Kidney epithelial cell (primary cell): ENCODE results near the gene CSNK2B. TPM values are rescaled to one million over a fixed set of nuclear protein-coding genes. Genes with fewer than 3 reads are reported as not detected.

Experiments
- DNase-seq: peaks from one replicate; pipeline ENCODE4 v3.0.0-alpha.2; 2010; ENCODE audit warnings: low read depth
- H3K27me3 ChIP-seq: 2 replicates; pipeline ENCODE4 v1.6.0; 2011; ENCODE audit warnings: low read length; ENCODE audit not compliant: control insufficient read depth, insufficient read depth
- H3K36me3 ChIP-seq: 2 replicates; pipeline ENCODE4 v1.5.1; 2011; ENCODE audit warnings: low read length; ENCODE audit not compliant: control insufficient read depth, insufficient read depth
- H3K4me3 ChIP-seq: 2 replicates; pipeline ENCODE4 v1.5.1; 2011; ENCODE audit warnings: low read depth, mild to moderate bottlenecking, control low read depth, low read length
- CTCF ChIP-seq: IDR thresholded peaks from 2 replicates; pipeline ENCODE4 v1.5.1; 2011; ENCODE audit warnings: mild to moderate bottlenecking, moderate library complexity, low read length, control low read depth, inconsistent platforms; ENCODE audit not compliant: insufficient read depth, poor library complexity, severe bottlenecking
- total RNA-seq: library from RNA; depleted of rRNA; stranded (reverse); fragments of >200 nt; gene quantifications from 2 replicates; pipeline ENCODE4 v1.2.3, GENCODE V29; 2015

CSNK2B gene
- total RNA-seq, 1 donor from 2014 or later = 366 TPM

DNA sequence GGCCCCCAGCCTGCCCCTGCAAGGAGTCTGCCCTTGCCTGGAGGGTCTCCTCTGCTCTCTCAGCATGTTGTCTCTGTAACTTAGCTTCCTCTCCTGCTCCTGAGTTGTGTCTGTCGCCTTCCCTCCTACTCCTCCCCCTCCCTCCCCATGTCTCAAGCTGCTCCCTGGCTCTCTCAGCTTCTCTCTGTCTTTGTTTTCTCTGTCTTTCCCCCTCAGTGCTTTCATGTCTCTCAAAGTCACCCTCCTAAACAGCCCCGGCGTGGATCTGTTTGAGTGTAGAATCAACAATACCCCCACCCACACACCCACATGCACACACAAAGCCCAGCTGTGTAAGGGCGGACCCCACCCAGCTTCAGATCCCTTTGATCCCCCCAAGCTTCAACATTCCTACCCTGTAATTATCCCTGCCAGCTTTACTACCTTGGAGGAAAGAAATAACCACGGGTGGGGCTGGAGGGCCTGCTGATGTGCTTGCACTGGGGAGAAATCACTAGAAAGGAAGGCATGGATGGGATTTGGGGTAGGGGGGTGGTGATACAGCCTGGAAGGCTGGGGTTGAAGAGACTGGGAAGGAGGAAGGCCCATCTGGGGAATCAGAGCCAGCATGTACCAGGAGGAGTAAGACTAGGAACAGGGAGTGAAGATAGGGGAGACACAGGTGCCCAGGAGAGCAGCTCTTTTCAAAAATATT is 48.3 kb downstream of the CSNK2B start:
- TF ChIP-seq CTCF = no peak
- no peak overlapping the region for H3K4me3 ChIP-seq
- no peak for DNase-seq
- no peaks in the 10 kb centered on the region for H3K36me3 ChIP-seq
- peaks cover 7% of the 10 kb centered on the region for H3K27me3 ChIP-seq

- no peak for TF ChIP-seq CTCF
- H3K36me3 ChIP-seq = no peaks in the 10 kb centered on the region
- DNase-seq = no peak
- H3K27me3 ChIP-seq = peaks cover 7% of the 10 kb centered on the region
- no peak within 1 kb of the TSS for H3K4me3 ChIP-seq
Measured at GRCh38 chr6:31715022-31715958, 49.4 kb downstream of the CSNK2B start, which contains the start of gene LY6G6D. Gene LY6G6D (plus strand): TSS chr6:31715348. CDS start chr6:31715356, 8 bp downstream.

DNA sequence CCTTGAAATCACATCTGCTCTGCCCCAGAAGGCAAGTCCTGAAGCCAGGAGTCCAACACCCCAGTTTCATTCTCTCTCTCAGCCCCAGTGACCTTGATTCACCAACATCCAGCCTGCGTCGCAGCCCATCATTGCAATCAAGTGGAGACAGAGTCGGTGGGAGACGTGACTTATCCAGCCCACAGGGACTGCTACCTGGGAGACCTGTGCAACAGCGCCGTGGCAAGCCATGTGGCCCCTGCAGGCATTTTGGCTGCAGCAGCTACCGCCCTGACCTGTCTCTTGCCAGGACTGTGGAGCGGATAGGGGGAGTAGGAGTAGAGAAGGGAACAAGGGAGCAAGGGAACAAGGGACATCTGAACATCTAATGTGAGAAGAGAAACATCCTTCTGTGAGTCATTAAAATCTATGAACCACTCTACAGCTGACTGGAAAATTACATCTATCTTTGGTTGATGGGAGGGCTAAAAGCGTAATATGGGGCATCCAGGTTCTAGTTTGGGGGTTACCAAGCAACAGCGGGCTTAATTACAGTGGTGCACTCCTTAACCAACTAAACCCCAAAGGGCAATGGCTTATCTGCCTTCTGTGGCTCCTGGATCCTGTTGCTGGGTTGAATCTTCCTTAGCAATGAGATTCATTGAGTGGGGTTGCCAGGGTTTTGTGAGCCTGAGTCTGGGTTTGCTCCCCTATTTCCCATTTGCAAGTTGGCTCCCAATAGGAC is 51.8 kb downstream of the CSNK2B start:
- DNase-seq = no peak
- peaks cover 5% of the 10 kb centered on the region for H3K27me3 ChIP-seq
- no peak overlapping the region for H3K4me3 ChIP-seq
- no peaks in the 10 kb centered on the region for H3K36me3 ChIP-seq
- TF ChIP-seq CTCF = peak; percentile 16

DNA sequence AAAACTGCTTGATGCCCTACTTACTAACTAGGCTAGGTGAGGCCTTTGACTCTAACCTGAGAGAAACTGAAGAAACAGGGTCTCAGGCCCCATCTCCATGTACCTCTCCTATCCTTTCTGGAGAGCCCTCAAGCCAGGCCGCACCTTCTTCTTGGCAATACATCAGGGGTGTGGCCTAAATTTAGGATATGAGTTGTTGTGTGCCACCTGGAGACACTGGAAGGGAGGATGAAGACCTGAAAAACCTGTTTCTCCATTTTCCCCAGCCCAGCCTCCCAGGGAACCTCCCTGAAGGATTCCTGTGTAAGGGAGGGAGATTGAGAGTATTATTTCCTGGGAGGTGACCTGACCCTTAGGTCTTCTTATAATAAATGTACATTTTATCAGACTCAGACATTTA is 52.4 kb downstream of the CSNK2B start:
- Histone ChIP-seq H3K36me3 (no peaks in the 10 kb centered on the region), H3K4me3 (no peak overlapping the region), H3K27me3 (peaks cover 5% of the 10 kb centered on the region)
- no peak for TF ChIP-seq CTCF
- DNase-seq = no peak

- no peak for TF ChIP-seq CTCF
- Histone ChIP-seq H3K36me3 (no peaks in the 10 kb centered on the region), H3K4me3 (no peak overlapping the region), H3K27me3 (peaks cover 1% of the 10 kb centered on the region)
- no peak for DNase-seq
Measured at GRCh38 chr6:31719001-31719400, 53.1 kb downstream of the CSNK2B start.

Other genes starting within 250 kb of the CSNK2B start
- gene MICB, start 167.9 kb upstream of the CSNK2B start, total RNA-seq = 6.9 and 8.1 TPM in 2 replicates
- not detected in 2 replicates for gene MCCD1, start 137.1 kb upstream of the CSNK2B start, total RNA-seq
- gene DDX39B, start 124.1 kb upstream of the CSNK2B start, total RNA-seq = 290 and 412 TPM in 2 replicates
- 0.67 and 2.7 TPM in 2 replicates for gene ATP6V1G2, start 119.5 kb upstream of the CSNK2B start, total RNA-seq
- gene NFKBIL1, start 118.5 kb upstream of the CSNK2B start, total RNA-seq = 41.9 and 44.0 TPM in 2 replicates
- gene LTA, start 93.8 kb upstream of the CSNK2B start, total RNA-seq = 0.92 TPM in 1 of 2 replicates, not detected in the other
- 16.7 and 18.6 TPM in 2 replicates for gene TNF, start 90.5 kb upstream of the CSNK2B start, total RNA-seq
- gene LTB, start 83.7 kb upstream of the CSNK2B start, total RNA-seq = 19.3 and 21.4 TPM in 2 replicates
- 0.42 TPM in 1 of 2 replicates, not detected in the other for gene LST1, start 79.8 kb upstream of the CSNK2B start, total RNA-seq
- not detected in 2 replicates for gene NCR3, start 73.1 kb upstream of the CSNK2B start, total RNA-seq
- gene AIF1, start 50.8 kb upstream of the CSNK2B start, total RNA-seq = 0.33 TPM in 1 of 2 replicates, not detected in the other
- 117 and 143 TPM in 2 replicates for gene PRRC2A, start 45.4 kb upstream of the CSNK2B start, total RNA-seq
- gene BAG6, start 13.4 kb upstream of the CSNK2B start, total RNA-seq = 468 and 473 TPM in 2 replicates
- gene APOM, start 10.2 kb upstream of the CSNK2B start, total RNA-seq = 1.3 and 1.8 TPM in 2 replicates
- gene C6orf47, start 5.3 kb upstream of the CSNK2B start, total RNA-seq = 19.0 and 24.9 TPM in 2 replicates
- 17.7 and 22.0 TPM in 2 replicates for gene GPANK1, start 1.1 kb upstream of the CSNK2B start, total RNA-seq
- 2.8 and 6.0 TPM in 2 replicates for gene LY6G5B, start 3.9 kb downstream of the CSNK2B start, total RNA-seq
- gene LY6G5C, start 15.0 kb downstream of the CSNK2B start, total RNA-seq = not detected in 2 replicates
- 43.8 and 45.5 TPM in 2 replicates for gene ABHD16A, start 37.2 kb downstream of the CSNK2B start, total RNA-seq
- gene LY6G6F, start 40.8 kb downstream of the CSNK2B start, total RNA-seq = not detected in 2 replicates
- not detected in 2 replicates for gene LY6G6D, start 49.3 kb downstream of the CSNK2B start, total RNA-seq
- not detected in 2 replicates for gene LY6G6C, start 55.7 kb downstream of the CSNK2B start, total RNA-seq
- 0.29 TPM in 1 of 2 replicates, not detected in the other for gene MPIG6B, start 57.3 kb downstream of the CSNK2B start, total RNA-seq
- gene DDAH2, start 63.2 kb downstream of the CSNK2B start, total RNA-seq = 91.5 and 106 TPM in 2 replicates
- 494 and 498 TPM in 2 replicates for gene CLIC1, start 70.5 kb downstream of the CSNK2B start, total RNA-seq
- gene MSH5, start 73.9 kb downstream of the CSNK2B start, total RNA-seq = 8.9 and 13.1 TPM in 2 replicates
- gene SAPCD1, start 96.6 kb downstream of the CSNK2B start, total RNA-seq = 1.1 and 2.2 TPM in 2 replicates
- 1.5 and 3.1 TPM in 2 replicates for gene VWA7, start 111.2 kb downstream of the CSNK2B start, total RNA-seq
- 165 and 181 TPM in 2 replicates for gene VARS1, start 129.7 kb downstream of the CSNK2B start, total RNA-seq
- 78.6 and 89.0 TPM in 2 replicates for gene LSM2, start 140.9 kb downstream of the CSNK2B start, total RNA-seq
- 0.46 and 1.1 TPM in 2 replicates for gene HSPA1L, start 149.2 kb downstream of the CSNK2B start, total RNA-seq
- 54.6 and 67.0 TPM in 2 replicates for gene HSPA1A, start 149.5 kb downstream of the CSNK2B start, total RNA-seq
- gene HSPA1B, start 161.7 kb downstream of the CSNK2B start, total RNA-seq = 68.3 and 79.1 TPM in 2 replicates
- gene NEU1, start 196.7 kb downstream of the CSNK2B start, total RNA-seq = 142 and 152 TPM in 2 replicates
- 17.7 and 26.1 TPM in 2 replicates for gene SLC44A4, start 212.9 kb downstream of the CSNK2B start, total RNA-seq
- 55.7 and 59.3 TPM in 2 replicates for gene EHMT2, start 231.6 kb downstream of the CSNK2B start, total RNA-seq
- 3.0 and 4.9 TPM in 2 replicates for gene ZBTB12, start 236.0 kb downstream of the CSNK2B start, total RNA-seq